ENCODE data around the gene PLPP3. TPM values are rescaled to one million over a fixed set of nuclear protein-coding genes. Genes with fewer than 3 reads are reported as not detected.

PLPP3 gene
- total RNA-seq, 1 donor from 2014 or later: 106 TPM

DNA sequence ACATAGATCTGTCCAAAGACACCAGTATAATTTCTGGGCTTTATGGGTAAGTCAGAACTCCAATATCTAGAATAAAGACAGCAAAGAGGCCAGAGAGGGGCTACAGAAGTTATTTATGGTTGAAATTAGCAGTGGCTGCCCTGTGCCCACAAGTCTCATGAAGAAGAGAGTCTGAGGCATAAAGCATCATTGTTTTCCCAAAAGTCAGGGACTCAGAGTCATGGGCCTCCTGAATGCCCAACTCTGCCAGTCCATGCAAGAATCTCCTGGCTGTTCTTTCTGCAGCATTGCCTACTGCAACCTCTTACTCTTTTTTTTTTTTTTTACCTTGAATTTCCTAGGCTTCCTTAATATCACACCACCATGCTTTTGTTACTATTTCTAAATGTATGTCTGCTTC, 49.6 kb downstream of the PLPP3 start:
- ATAC-seq (no peak), DNase-seq (no peak)
- H3K4me1 ChIP-seq: peaks cover 45% of the 10 kb centered on the region
- no peaks in the 10 kb centered on the region for H3K9me3 ChIP-seq
- peaks cover 23% of the 10 kb centered on the region for H3K36me3 ChIP-seq
- no peaks in the 10 kb centered on the region for H3K27me3 ChIP-seq (ENCODE audit: low read depth)
- no peak overlapping the region for H3K27ac ChIP-seq
- no peak for TF ChIP-seq CTCF (IDR thresholded peaks at IDR 0.05)
- H3K4me3 ChIP-seq: no peak overlapping the region
- intact Hi-C loops (cut with DNase I): no loop called here

- no peak overlapping the region for H3K4me3 ChIP-seq
- intact Hi-C loops (cut with DNase I): no loop called here
- peaks cover 49% of the 10 kb centered on the region for H3K4me1 ChIP-seq
- no peak for TF ChIP-seq CTCF (IDR thresholded peaks at IDR 0.05)
- no peaks in the 10 kb centered on the region for H3K27me3 ChIP-seq (ENCODE audit: low read depth)
- H3K36me3 ChIP-seq: peaks cover 22% of the 10 kb centered on the region
- no peaks in the 10 kb centered on the region for H3K9me3 ChIP-seq
- ATAC-seq (no peak), DNase-seq (no peak)
- H3K27ac ChIP-seq: no peak overlapping the region
These were observed 51.6 kb downstream of the PLPP3 start for GRCh38 chr1:56527548-56528302.

DNA sequence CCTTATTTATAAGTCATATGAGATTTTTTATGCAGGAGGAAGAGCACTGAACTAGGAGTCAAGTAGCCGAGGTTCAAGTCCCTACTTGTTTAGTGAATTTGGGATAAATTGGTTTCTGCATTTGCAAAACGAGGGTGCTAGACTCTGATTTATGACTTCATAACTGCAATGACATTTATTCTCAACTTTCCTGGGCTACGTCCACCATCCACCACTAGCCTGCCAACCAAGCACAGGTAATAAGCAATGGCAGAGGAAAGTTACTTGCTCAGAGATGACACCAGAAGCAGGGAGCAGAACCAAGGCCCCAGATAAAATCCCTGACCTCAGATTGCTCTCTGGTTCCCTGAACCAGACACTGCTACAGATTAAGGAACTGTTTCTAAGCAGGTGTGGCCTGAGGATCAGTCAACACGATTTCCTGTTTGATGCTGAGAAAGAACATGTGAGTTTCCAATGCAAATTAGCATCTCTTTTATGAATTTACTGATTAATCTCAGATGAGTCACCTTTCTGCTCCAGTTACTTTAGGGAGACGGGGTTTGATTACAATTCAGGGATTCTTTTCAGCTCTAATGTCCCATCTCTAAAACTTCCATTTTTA, 52.7 kb downstream of the PLPP3 start:
- TF ChIP-seq CTCF (IDR thresholded peaks at IDR 0.05): no peak
- no peak overlapping the region for H3K27ac ChIP-seq
- peaks cover 55% of the 10 kb centered on the region for H3K4me1 ChIP-seq
- no peak overlapping the region for H3K4me3 ChIP-seq
- intact Hi-C loops (cut with DNase I): no loop called here
- DNase-seq (no peak), ATAC-seq (no peak)
- H3K36me3 ChIP-seq: peaks cover 17% of the 10 kb centered on the region
- H3K27me3 ChIP-seq (ENCODE audit: low read depth): no peaks in the 10 kb centered on the region
- H3K9me3 ChIP-seq: no peaks in the 10 kb centered on the region

- H3K27ac ChIP-seq: no peak overlapping the region
- intact Hi-C loops (cut with DNase I): no loop called here
These were observed 53.8 kb downstream of the PLPP3 start for GRCh38 chr1:56525489-56526041.

DNA sequence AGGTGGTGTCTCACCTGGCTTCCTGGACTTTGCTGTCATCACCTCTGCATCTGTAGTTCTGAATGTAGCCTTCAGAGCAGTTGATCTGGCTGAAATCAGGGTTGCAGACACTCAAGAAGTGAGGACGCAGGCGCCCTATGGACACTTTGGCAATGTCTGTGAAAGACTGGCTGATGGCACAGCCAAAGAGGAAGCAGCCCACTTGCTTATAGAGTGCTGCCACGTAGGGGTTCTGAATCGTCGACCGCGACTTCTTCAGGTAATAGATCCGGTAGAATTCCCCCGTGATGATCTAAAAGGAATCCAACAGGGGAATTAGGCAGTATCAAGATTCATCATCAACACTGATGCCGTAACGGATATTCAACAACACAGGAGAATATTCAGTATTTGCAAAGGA, 55.1 kb downstream of the PLPP3 start:
- intact Hi-C loops (cut with DNase I): no loop called here
- Histone ChIP-seq H3K4me1 (peaks cover 51% of the 10 kb centered on the region), H3K27me3 (ENCODE audit: low read depth) (no peaks in the 10 kb centered on the region), H3K9me3 (no peaks in the 10 kb centered on the region), H3K4me3 (no peak overlapping the region), H3K27ac (no peak overlapping the region), H3K36me3 (peaks cover 22% of the 10 kb centered on the region)
- DNase-seq (no peak), ATAC-seq (no peak)
- no peak for TF ChIP-seq CTCF (IDR thresholded peaks at IDR 0.05)

More at GRCh38 chr1:56525489-56526041, 53.8 kb downstream of the PLPP3 start:
- no peaks in the 10 kb centered on the region for H3K27me3 ChIP-seq (ENCODE audit: low read depth)
- DNase-seq (peak; percentile 71), ATAC-seq (peak; percentile 79 to 88)
- no peaks in the 10 kb centered on the region for H3K9me3 ChIP-seq
- peaks cover 51% of the 10 kb centered on the region for H3K4me1 ChIP-seq
- no peak overlapping the region for H3K4me3 ChIP-seq
- TF ChIP-seq CTCF (IDR thresholded peaks at IDR 0.05): no peak
- peaks cover 17% of the 10 kb centered on the region for H3K36me3 ChIP-seq

Data from lower lobe of right lung (tissue), 2 donors.